Upper lobe of left lung (tissue), 4 donors: ENCODE data around the gene SAP30BP.

Experiments
- POLR2A ChIP-seq, 4 donors: fragments of 450-650 bp; IDR thresholded peaks; one replicate each; pipeline ENCODE4 v1.5.1; 2016 to 2017; ENCODE audit warnings: antibody characterized with exemption in 4 of 4, mild to moderate bottlenecking in 2 of 4
- TF ChIP-seq, protein P1 (sequence below), 6 experiments: fragments of 450-650 bp in 4 of 6; fragments of 200-600 bp in 2 of 6; sonication (generic) in 2 of 6; IDR thresholded peaks; one replicate each; pipeline ENCODE4 v1.5.1; 2016 to 2019; ENCODE audit warnings: antibody characterized with exemption in 6 of 6

DNA sequence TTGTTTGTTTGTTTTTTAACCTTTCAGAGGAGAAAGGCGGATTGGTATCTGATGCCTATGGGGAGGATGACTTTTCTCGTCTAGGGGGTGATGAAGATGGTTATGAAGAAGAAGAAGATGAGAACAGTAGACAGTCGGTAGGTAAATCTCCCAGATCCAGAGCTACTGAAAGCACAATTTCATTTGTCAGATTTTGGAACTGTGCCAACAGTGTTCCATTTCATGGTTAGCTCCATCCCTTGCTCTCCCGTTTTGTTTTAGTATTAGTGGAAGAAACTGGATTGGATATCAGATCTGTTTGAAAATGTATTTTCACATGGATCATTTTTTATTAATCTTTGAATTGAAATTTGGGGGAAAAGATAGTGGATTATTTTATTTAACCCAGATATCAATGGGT, 1.4 kb downstream of the SAP30BP start:
- TF ChIP-seq POLR2A (IDR thresholded peaks at IDR 0.05) = no peak
- TF ChIP-seq, protein P1, sequence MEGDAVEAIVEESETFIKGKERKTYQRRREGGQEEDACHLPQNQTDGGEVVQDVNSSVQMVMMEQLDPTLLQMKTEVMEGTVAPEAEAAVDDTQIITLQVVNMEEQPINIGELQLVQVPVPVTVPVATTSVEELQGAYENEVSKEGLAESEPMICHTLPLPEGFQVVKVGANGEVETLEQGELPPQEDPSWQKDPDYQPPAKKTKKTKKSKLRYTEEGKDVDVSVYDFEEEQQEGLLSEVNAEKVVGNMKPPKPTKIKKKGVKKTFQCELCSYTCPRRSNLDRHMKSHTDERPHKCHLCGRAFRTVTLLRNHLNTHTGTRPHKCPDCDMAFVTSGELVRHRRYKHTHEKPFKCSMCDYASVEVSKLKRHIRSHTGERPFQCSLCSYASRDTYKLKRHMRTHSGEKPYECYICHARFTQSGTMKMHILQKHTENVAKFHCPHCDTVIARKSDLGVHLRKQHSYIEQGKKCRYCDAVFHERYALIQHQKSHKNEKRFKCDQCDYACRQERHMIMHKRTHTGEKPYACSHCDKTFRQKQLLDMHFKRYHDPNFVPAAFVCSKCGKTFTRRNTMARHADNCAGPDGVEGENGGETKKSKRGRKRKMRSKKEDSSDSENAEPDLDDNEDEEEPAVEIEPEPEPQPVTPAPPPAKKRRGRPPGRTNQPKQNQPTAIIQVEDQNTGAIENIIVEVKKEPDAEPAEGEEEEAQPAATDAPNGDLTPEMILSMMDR (IDR thresholded peaks at IDR 0.05) = no peak
